Uterus (tissue), 4 donors: Measurements from ENCODE around the gene ZNF407. TPM values are rescaled to one million over a fixed set of nuclear protein-coding genes. Genes with fewer than 3 reads are reported as not detected.
"Not testable (repeated sequence)": the region's sequence is repeated elsewhere in the genome, so short reads cannot be mapped to it uniquely, and the experiment has no call there.

ENCODE experiments used
- DNase-seq, 2 donors: peaks; one replicate each; pipeline ENCODE4 v3.0.0-alpha.2; 2019 to 2020
- H3K27ac ChIP-seq, 2 donors: fragments of 200-600 bp; sonication (generic); 1 replicate in 1 of 2; 2 replicates in 1 of 2; pipeline ENCODE4 v1.5.1; 2016 to 2018
- H3K27me3 ChIP-seq, 2 donors: fragments of 200-600 bp; sonication (generic); one replicate each; pipeline ENCODE4 v1.5.1; 2018 to 2019; ENCODE audit warnings: control low read depth in 1 of 2
- H3K36me3 ChIP-seq, 2 donors: fragments of 200-600 bp; sonication (generic); one replicate each; pipeline ENCODE4 v1.5.1; 2019; ENCODE audit warnings: control low read depth in 1 of 2
- H3K4me1 ChIP-seq, 2 donors: fragments of 200-600 bp; sonication (generic); one replicate each; pipeline ENCODE4 v1.5.1; 2018 to 2019; ENCODE audit warnings: control low read depth in 1 of 2
- H3K4me3 ChIP-seq, 2 donors: fragments of 200-600 bp; sonication (generic); 1 replicate in 1 of 2; 2 replicates in 1 of 2; pipeline ENCODE4 v1.5.1; 2018 to 2019; ENCODE audit warnings: mild to moderate bottlenecking in 1 of 2
- H3K9me3 ChIP-seq, 2 donors: fragments of 200-600 bp; sonication (generic); one replicate each; pipeline ENCODE4 v1.5.1; 2019; ENCODE audit warnings: control low read depth in 1 of 2
- CTCF ChIP-seq, 4 experiments: fragments of 200-600 bp in 2 of 4; fragments of 450-650 bp in 2 of 4; sonication (generic) in 2 of 4; IDR thresholded peaks; one replicate each; pipeline ENCODE4 v1.5.1; 2016 to 2019; ENCODE audit warnings: antibody characterized with exemption in 4 of 4, mild to moderate bottlenecking in 2 of 4, moderate library complexity in 1 of 4
- POLR2A ChIP-seq, 2 donors: fragments of 450-650 bp; IDR thresholded peaks; one replicate each; pipeline ENCODE4 v1.6.1; 2016; ENCODE audit warnings: antibody characterized with exemption in 2 of 2, mild to moderate bottlenecking in 1 of 2, moderate library complexity in 1 of 2
- intact Hi-C: fragments of 100-400 bp; cut with DNase I; formaldehyde crosslinking; loops from one replicate; pipeline ENCODE4 v1.15.1; 2023; ENCODE audit warnings: low total_unique reads
- total RNA-seq, 4 donors: library from RNA; depleted of rRNA in 3 of 4; stranded (reverse); fragments of >200 nt in 3 of 4; gene quantifications; one replicate each; pipeline versions ENCODE4 v1.1.0 to v1.2.4, GENCODE V29; 2014 to 2023
- donor health status: DM: yes; HTN: yes; CAD: no.

ZNF407 gene
- total RNA-seq, 4 donors from 2014 or later = 10.6 to 38.9 (median 23.7) TPM

GRCh38 chr18:74556126-74556525, 41.5 kb upstream of the ZNF407 start:
- H3K27ac ChIP-seq = no peak overlapping the region
- TF ChIP-seq CTCF (IDR thresholded peaks at IDR 0.05) (no peak), POLR2A (IDR thresholded peaks at IDR 0.05) (no peak)
- no peaks in the 10 kb centered on the region for H3K36me3 ChIP-seq
- DNase-seq = no peak
- H3K9me3 ChIP-seq = no peaks in the 10 kb centered on the region
- H3K4me3 ChIP-seq = no peak overlapping the region
- no peaks in the 10 kb centered on the region for H3K4me1 ChIP-seq
- no peaks in the 10 kb centered on the region for H3K27me3 ChIP-seq
- intact Hi-C loops = loop anchor here (10.0 kb wide), 1 partner anchor 361 kb away; no protein-coding TSS in a partner anchor

DNA sequence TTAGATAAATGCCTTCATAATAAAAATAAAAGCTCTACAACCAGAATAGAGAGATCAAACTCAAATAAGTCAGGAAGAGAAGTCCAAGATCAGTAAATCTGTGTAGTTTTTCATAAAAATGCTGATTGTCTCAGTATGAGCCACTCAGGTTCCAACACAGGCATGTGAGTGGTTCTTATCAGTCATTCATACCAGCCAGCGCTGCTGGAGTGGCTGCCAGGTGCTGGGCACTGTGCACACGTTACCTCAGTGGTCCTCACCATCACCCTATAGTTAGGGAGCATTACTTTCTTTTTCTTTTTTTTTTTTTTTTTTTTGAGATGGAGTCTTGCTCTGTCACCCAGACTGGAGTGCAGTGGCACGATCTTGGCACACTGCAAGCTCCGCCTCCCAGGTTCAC, 39.6 kb upstream of the ZNF407 start:
- H3K9me3 ChIP-seq = no peaks in the 10 kb centered on the region
- H3K4me1 ChIP-seq = no peaks in the 10 kb centered on the region
- TF ChIP-seq CTCF (IDR thresholded peaks at IDR 0.05) = no peak
- TF ChIP-seq POLR2A (IDR thresholded peaks at IDR 0.05) = no peak
- no peaks in the 10 kb centered on the region for H3K27me3 ChIP-seq
- no peak overlapping the region for H3K4me3 ChIP-seq
- H3K36me3 ChIP-seq = no peaks in the 10 kb centered on the region
- intact Hi-C loops = loop anchor here (10.0 kb wide), 1 partner anchor 363 kb away; no protein-coding TSS in a partner anchor
- no peak for DNase-seq
- no peak overlapping the region for H3K27ac ChIP-seq

DNA sequence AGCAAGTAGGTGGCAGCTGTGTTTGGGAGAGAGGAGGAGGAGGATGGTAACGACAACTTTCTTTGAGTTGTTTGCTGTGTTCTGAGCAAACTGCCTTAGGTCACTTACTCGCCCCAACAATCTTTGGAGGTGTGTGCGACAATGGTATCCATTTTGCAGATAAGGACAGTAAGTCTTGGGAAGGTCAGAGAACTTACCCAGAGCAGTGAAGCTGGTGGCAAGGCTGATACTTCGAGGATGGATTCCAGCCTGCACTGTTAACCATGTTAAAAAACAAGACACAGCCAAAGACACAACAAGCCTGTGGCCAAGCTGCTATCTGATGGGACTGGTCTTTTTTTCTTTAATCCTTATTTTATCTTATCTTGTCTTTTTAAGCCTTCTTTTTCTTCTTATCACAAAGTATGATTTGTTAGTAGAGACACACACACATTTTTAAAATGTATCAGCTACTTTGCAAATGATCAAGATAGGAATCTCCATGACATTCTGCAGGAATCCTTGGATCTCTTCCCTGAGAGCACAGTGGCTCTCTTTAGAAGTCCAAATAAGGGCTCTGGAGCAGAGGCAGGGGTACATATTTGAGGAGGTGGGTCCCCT, 35.4 kb upstream of the ZNF407 start:
- intact Hi-C loops = no loop called here
- Histone ChIP-seq H3K36me3 (no peaks in the 10 kb centered on the region), H3K9me3 (no peaks in the 10 kb centered on the region), H3K27me3 (no peaks in the 10 kb centered on the region), H3K4me3 (no peak overlapping the region), H3K27ac (no peak overlapping the region), H3K4me1 (no peaks in the 10 kb centered on the region)
- DNase-seq = no peak
- TF ChIP-seq POLR2A (IDR thresholded peaks at IDR 0.05) = no peak

DNA sequence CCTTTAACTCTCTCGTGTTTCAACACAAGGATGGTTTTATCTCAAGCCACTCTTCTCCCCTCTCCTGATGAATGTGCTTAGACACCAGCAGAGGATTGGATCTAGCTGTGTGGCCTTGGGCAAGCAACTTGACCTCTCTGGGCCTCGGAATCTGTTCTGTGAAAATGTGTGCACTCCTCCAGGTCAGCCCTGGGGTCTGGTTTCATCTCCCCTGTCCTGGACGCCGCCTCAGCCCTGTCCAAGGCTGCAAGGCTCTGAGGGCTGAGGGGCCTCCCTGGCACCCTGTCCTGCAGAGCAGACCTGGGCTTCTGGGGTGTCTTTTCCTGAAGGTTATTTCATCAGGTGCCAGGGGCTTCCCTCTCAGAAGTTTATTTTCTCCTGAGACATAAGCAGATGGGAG, 34.9 kb upstream of the ZNF407 start:
- intact Hi-C loops = no loop called here
- TF ChIP-seq CTCF (IDR thresholded peaks at IDR 0.05) = no peak
- no peak for DNase-seq
- H3K36me3 ChIP-seq = no peaks in the 10 kb centered on the region
- no peaks in the 10 kb centered on the region for H3K9me3 ChIP-seq
- H3K4me1 ChIP-seq = no peaks in the 10 kb centered on the region
- no peaks in the 10 kb centered on the region for H3K27me3 ChIP-seq
- H3K27ac ChIP-seq = no peak overlapping the region
- H3K4me3 ChIP-seq = no peak overlapping the region

- Histone ChIP-seq H3K27me3 (no peaks in the 10 kb centered on the region), H3K4me3 (no peak overlapping the region), H3K36me3 (no peaks in the 10 kb centered on the region), H3K4me1 (no peaks in the 10 kb centered on the region), H3K27ac (no peak overlapping the region), H3K9me3 (no peaks in the 10 kb centered on the region)
- TF ChIP-seq POLR2A (IDR thresholded peaks at IDR 0.05) (no peak), CTCF (IDR thresholded peaks at IDR 0.05) (no peak)
- intact Hi-C loops = no loop called here
- no peak for DNase-seq
Measured at GRCh38 chr18:74563999-74564398, 33.7 kb upstream of the ZNF407 start.

DNA sequence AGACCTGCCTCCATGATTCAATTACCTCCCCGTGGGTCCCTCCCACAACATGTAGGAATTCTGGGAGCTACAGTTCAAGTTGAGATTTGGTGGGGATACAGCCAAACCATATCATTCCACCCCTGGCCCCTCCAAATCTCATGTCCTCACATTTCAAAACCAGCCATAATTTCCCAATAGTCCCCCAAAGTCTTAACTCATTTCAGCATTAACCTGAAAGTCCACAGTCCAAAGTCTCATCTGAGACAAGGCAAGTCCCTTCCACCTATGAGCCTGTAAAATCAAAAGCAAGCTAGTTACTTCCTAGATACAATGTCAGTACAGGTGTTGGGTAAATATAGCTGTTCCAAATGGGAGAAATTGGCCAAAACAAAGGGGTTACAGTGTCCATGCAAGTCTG, 32.5 kb upstream of the ZNF407 start:
- H3K27me3 ChIP-seq, H3K4me3 ChIP-seq, H3K27ac ChIP-seq, intact Hi-C loops, H3K9me3 ChIP-seq, DNase-seq, H3K4me1 ChIP-seq, H3K36me3 ChIP-seq: not testable (repeated sequence)

DNA sequence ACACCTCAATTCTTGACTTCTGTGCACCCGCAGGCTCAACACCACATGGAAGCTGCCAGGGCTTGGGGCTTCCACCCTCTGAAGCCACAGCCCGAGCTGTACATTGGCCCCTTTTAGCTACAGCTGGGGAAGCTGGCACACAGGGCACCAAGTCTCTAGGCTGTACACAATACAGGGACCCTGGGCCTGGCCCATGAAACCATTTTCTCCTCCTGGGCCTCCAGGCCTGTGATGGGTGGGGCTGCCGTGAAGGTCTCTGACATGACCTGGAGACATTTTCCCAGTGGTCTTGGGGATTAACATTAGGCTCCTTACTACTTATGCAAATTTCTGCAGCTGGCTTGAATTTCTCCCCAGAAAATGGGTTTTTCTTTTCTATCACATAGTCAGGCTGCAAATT, 31.7 kb upstream of the ZNF407 start:
- H3K27ac ChIP-seq, H3K9me3 ChIP-seq, DNase-seq, H3K27me3 ChIP-seq, H3K4me1 ChIP-seq, H3K4me3 ChIP-seq, intact Hi-C loops, H3K36me3 ChIP-seq: not testable (repeated sequence)
